OCI-LY1 (cell line): ENCODE results near the gene YWHAH.

ENCODE experiments used
- H2AFZ ChIP-seq: fragments of 200-600 bp; sonication (generic), shearing (Covaris generic); 2 replicates; pipeline ENCODE4 v1.6.0; 2014; ENCODE audit warnings: antibody characterized with exemption, mild to moderate bottlenecking, low read length
- H3F3A ChIP-seq: fragments of 200-600 bp; sonication (generic), shearing (Covaris generic); 2 replicates; pipeline ENCODE4 v1.6.0; 2014; ENCODE audit warnings: mild to moderate bottlenecking, antibody characterized with exemption, low read length, moderate library complexity; ENCODE audit not compliant: insufficient read depth
- H3K27ac ChIP-seq: fragments of 200-600 bp; sonication (generic); 2 replicates; pipeline ENCODE4 v1.5.1; 2014; ENCODE audit warnings: low read length, mixed run types, mild to moderate bottlenecking, low read depth; ENCODE audit not compliant: poor library complexity, severe bottlenecking
- H3K27me3 ChIP-seq: fragments of 200-600 bp; sonication (generic); 2 replicates; pipeline ENCODE4 v1.6.0; 2014; ENCODE audit warnings: antibody characterized with exemption, mild to moderate bottlenecking, low read length, moderate library complexity; ENCODE audit not compliant: insufficient read depth
- H3K36me3 ChIP-seq: fragments of 200-600 bp; sonication (generic); 2 replicates; pipeline ENCODE4 v1.6.1; 2014; ENCODE audit warnings: mild to moderate bottlenecking, antibody characterized with exemption, low read length, moderate library complexity, mixed read lengths; ENCODE audit not compliant: insufficient read depth
- H3K4me1 ChIP-seq: fragments of 200-600 bp; sonication (generic); 2 replicates; pipeline ENCODE4 v1.5.1; 2014; ENCODE audit warnings: mild to moderate bottlenecking, low read length, moderate library complexity; ENCODE audit not compliant: insufficient read depth, severe bottlenecking
- H3K4me2 ChIP-seq: fragments of 200-600 bp; sonication (generic), shearing (Covaris generic); 2 replicates; pipeline ENCODE4 v1.6.1; 2014; ENCODE audit warnings: low read length
- H3K4me3 ChIP-seq: fragments of 200-600 bp; sonication (generic); 2 replicates; pipeline ENCODE4 v1.5.1; 2014; ENCODE audit warnings: low read length, low read depth, mild to moderate bottlenecking, mixed read lengths; ENCODE audit not compliant: poor library complexity, severe bottlenecking
- H3K79me2 ChIP-seq: fragments of 200-600 bp; shearing (Covaris generic); 2 replicates; pipeline ENCODE4 v1.6.1; 2016; ENCODE audit warnings: mixed run types, low read length, mixed read lengths; ENCODE audit not compliant: insufficient read depth
- H3K9ac ChIP-seq: fragments of 200-600 bp; sonication (generic), shearing (Covaris generic); 2 replicates; pipeline ENCODE4 v1.6.1; 2014; ENCODE audit warnings: mild to moderate bottlenecking, low read length, mixed read lengths
- H3K9me2 ChIP-seq: fragments of 200-600 bp; sonication (generic), shearing (Covaris generic); 2 replicates; pipeline ENCODE4 v1.6.1; 2014; ENCODE audit warnings: low read depth, mild to moderate bottlenecking, low read length, mixed read lengths
- H3K9me3 ChIP-seq: fragments of 200-600 bp; shearing (Covaris generic); 2 replicates; pipeline ENCODE4 v1.6.1; 2014; ENCODE audit warnings: low read length, mixed read lengths
- H4K20me1 ChIP-seq: fragments of 200-600 bp; sonication (generic), shearing (Covaris generic); 2 replicates; pipeline ENCODE4 v1.6.0; 2016; ENCODE audit warnings: mild to moderate bottlenecking, low read length; ENCODE audit not compliant: insufficient read depth
- CTCF ChIP-seq: fragments of 200-600 bp; sonication (generic), shearing (Covaris generic); IDR thresholded peaks from 2 replicates; pipeline ENCODE4 v1.5.1; 2017; ENCODE audit warnings: mild to moderate bottlenecking, antibody characterized with exemption, low read length, moderate library complexity, mixed read lengths
- EZH2 ChIP-seq: fragments of 200-600 bp; sonication (generic), shearing (Covaris generic); IDR thresholded peaks from 2 replicates; pipeline ENCODE4 v1.8.0; 2017; ENCODE audit warnings: borderline replicate concordance, mixed run types, mild to moderate bottlenecking, antibody characterized with exemption, low read length, moderate library complexity, mixed read lengths

The YWHAH gene

DNA sequence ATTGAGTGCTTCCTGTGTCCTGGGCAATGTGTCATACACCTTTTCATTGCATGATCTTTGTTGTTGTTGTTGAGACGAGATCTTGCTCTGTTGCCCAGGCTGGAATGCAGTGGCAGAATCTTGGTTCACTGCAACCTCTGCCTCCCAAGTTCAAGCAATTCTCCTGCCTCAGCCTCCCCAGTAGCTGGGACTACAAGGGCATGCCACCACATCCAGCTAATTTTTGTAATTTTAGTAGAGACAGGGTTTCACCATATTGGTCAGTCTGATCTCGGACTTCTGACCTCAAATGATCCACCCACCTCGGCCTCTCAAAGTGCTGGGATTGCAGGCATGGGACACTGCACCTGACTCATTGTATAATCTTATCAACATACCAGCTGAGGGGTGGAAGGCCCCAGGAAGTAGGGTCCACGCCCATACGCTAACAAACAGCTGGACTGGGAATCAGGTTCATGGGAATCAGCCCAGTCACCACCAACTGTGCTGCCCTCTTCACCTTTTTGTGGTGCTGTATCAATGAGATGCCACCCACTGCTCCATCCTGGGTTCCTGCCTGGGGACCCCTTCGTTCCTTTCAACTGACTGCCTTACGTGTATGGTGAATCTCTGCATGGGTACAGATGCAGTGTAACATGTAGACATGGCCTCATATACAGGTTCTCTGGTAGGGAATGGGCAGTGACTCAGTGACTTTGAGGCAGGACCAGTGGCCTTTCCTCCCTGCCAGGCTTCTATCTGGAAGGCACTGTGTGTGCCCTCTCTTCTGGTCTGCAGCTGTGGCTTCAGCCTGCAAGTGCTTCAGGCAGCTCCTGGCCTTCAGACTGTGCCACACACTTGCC, 32.5 kb upstream of the YWHAH start:
- Histone ChIP-seq H3K4me2 (no peak overlapping the region), H3K79me2 (no peaks in the 10 kb centered on the region), H3K4me3 (no peak overlapping the region), H2AFZ (no peak overlapping the region), H3K4me1 (peaks cover 6% of the 10 kb centered on the region), H3K36me3 (peaks cover 27% of the 10 kb centered on the region), H3K9me3 (no peaks in the 10 kb centered on the region), H3K9ac (no peak overlapping the region), H3K9me2 (no peaks in the 10 kb centered on the region), H3K27ac (no peak overlapping the region), H3K27me3 (no peaks in the 10 kb centered on the region), H3F3A (no peaks in the 10 kb centered on the region), H4K20me1 (no peaks in the 10 kb centered on the region)
- TF ChIP-seq CTCF (no peak), EZH2 (no peak)

DNA sequence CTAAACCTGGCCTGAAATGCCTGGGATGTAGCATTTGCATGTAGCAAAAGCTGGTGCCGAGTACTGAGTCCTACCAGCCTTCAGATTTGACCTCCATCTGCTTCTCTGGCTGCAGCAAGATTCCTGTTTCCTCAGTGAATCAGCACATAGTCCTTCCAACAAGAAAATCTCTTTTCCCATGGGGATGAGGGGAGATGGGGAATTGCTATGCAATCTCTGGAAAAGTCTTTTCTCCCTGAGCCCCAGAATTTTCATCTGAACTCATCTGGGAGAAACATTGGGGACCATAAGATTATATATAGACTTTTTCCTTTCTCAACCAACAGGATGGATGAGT, 32.0 kb upstream of the YWHAH start:
- Histone ChIP-seq H3K9me3 (no peaks in the 10 kb centered on the region), H2AFZ (no peak overlapping the region), H3K36me3 (peaks cover 21% of the 10 kb centered on the region), H3K9ac (no peak overlapping the region), H3F3A (no peaks in the 10 kb centered on the region), H3K4me2 (no peak overlapping the region), H3K4me3 (no peak overlapping the region), H3K79me2 (no peaks in the 10 kb centered on the region), H3K9me2 (no peaks in the 10 kb centered on the region), H3K4me1 (peaks cover 6% of the 10 kb centered on the region), H3K27me3 (no peaks in the 10 kb centered on the region), H4K20me1 (no peaks in the 10 kb centered on the region), H3K27ac (no peak overlapping the region)
- no peak for TF ChIP-seq CTCF

GRCh38 chr22:31915586-31915985, 28.7 kb upstream of the YWHAH start:
- TF ChIP-seq EZH2 = no peak
- no peak for TF ChIP-seq CTCF
- Histone ChIP-seq H3K4me3 (no peak overlapping the region), H3K27ac (no peak overlapping the region), H3K9me2 (no peaks in the 10 kb centered on the region), H4K20me1 (no peaks in the 10 kb centered on the region), H3K4me2 (no peak overlapping the region), H3K4me1 (peaks cover 6% of the 10 kb centered on the region), H3F3A (no peaks in the 10 kb centered on the region), H3K79me2 (no peaks in the 10 kb centered on the region), H3K27me3 (no peaks in the 10 kb centered on the region; the same call in 1 of the 2 replicates), H3K9ac (no peak overlapping the region), H3K9me3 (no peaks in the 10 kb centered on the region), H2AFZ (no peak overlapping the region), H3K36me3 (0 out of 2 replicates have a peak, but pooled peaks cover 4% of the 10 kb centered on the region)
